ENCODE measurements around the gene RAMACL. TPM values are rescaled to one million over a fixed set of nuclear protein-coding genes. Genes with fewer than 3 reads are reported as not detected.

RAMACL gene
- total RNA-seq, 4 donors from 2014 or later = 3.7 to 13.4 (median 9.0) TPM

GRCh38 chr6:166538297-166539010, 48.0 kb downstream of the RAMACL start:
- Histone ChIP-seq H3K9me3 (no peaks in the 10 kb centered on the region), H3K27me3 (no peaks in the 10 kb centered on the region), H3K27ac (no peak overlapping the region), H3K36me3 (peaks cover 0 to 28% of the 10 kb centered on the region in 2 donors), H3K4me3 (replicated peaks in 1 of 3) (no peak overlapping the region), H3K4me1 (peaks cover 5 to 12% of the 10 kb centered on the region in 2 donors)
- intact Hi-C loops (cut with DNase I) = no loop called here
- no peak for DNase-seq
- TF ChIP-seq CTCF (IDR thresholded peaks at IDR 0.05) (no peak), POLR2A (IDR thresholded peaks at IDR 0.05) (no peak)
- WGBS, 2 donors = 90 to 94% methylated on average over 17 of the region's 17 CpGs

- no peak overlapping the region for H3K4me3 ChIP-seq (replicated peaks in 1 of 3)
- no peaks in the 10 kb centered on the region for H3K9me3 ChIP-seq
- TF ChIP-seq CTCF (IDR thresholded peaks at IDR 0.05) (no peak), POLR2A (IDR thresholded peaks at IDR 0.05) (no peak)
- H3K27me3 ChIP-seq = no peaks in the 10 kb centered on the region
- H3K36me3 ChIP-seq = peaks cover 15 to 37% of the 10 kb centered on the region in 2 donors
- 91 to 94% methylated on average over 17 of the region's 17 CpGs for WGBS, 2 donors
- H3K4me1 ChIP-seq = no peaks in the 10 kb centered on the region
- DNase-seq = no peak
- H3K27ac ChIP-seq = no peak overlapping the region
- intact Hi-C loops (cut with DNase I) = no loop called here
These were observed 51.6 kb downstream of the RAMACL start for GRCh38 chr6:166534658-166535406.

GRCh38 chr6:166533205-166533824, 53.2 kb downstream of the RAMACL start:
- intact Hi-C loops (cut with DNase I) = no loop called here
- Histone ChIP-seq H3K27ac (no peak overlapping the region), H3K27me3 (no peaks in the 10 kb centered on the region), H3K4me3 (replicated peaks in 1 of 3) (no peak overlapping the region), H3K4me1 (no peaks in the 10 kb centered on the region), H3K36me3 (peaks cover 15 to 41% of the 10 kb centered on the region in 2 donors), H3K9me3 (no peaks in the 10 kb centered on the region)
- WGBS, 2 donors = 92 to 96% methylated on average over 15 of the region's 15 CpGs
- no peak for TF ChIP-seq CTCF (IDR thresholded peaks at IDR 0.05)
- TF ChIP-seq POLR2A (IDR thresholded peaks at IDR 0.05) = no peak
- no peak for DNase-seq

Other genes with a start within 250 kb of the RAMACL start
- gene SFT2D1, start 244.1 kb downstream of the RAMACL start, total RNA-seq = 10 to 100 TPM; 36.8 to 53.5 (median 48.4) TPM
- gene MPC1, start 203.7 kb downstream of the RAMACL start, total RNA-seq = 100 to 1,000 TPM in 2 of 4 donors, 10 to 100 TPM in 2; 69.1 to 128 (median 103) TPM
- 100 to 1,000 TPM in 1 of 4 donors, 10 to 100 TPM in 3; 64.9 to 101 (median 81.6) TPM for gene RPS6KA2, start 40.6 kb upstream of the RAMACL start, total RNA-seq